GM21381 (cell line): ENCODE data around the gene EMB.
"Not testable (repeated sequence)": the region's sequence is repeated elsewhere in the genome, so short reads cannot be mapped to it uniquely, and the experiment has no call there.

Experiments used
- ATAC-seq: cut with Tn5 transposase; IDR thresholded peaks from one replicate; pipeline ENCODE4 v1.9.1; 2021; ENCODE audit warnings: mild to moderate bottlenecking, moderate library complexity; ENCODE audit not compliant: unreplicated experiment

Gene EMB

DNA sequence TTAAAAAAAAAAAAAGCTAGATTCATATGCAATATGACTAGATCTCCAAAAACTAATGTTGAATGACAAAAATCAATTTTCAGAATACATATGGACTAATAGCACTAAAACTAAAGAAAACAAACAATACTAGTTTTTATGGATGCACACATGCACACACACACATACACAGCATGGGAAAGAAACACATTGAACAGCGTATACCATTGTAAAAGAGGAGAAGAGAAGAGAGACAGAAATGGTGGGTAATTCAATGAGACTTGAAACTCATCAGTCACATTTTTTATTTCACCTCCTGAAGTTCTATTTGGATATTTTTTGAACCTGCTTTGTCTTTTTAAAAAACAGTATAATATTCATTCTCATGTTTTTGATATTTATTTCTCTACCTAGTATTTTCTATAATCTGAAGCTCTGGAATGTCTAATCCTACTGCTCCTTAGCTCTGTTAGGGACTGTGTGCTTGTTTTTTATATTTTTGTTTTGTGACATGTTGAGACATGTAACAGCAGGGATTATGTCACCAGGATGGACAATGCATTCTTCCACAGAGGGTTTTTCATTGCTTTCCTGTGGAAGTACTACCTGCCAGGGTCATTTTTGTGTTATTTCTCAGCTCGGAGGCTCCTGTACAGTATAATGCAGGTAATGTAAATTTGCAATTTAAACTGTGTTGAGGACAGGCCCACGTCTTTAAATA, 17.8 kb downstream of the EMB start:
- not testable (repeated sequence) for ATAC-seq

DNA sequence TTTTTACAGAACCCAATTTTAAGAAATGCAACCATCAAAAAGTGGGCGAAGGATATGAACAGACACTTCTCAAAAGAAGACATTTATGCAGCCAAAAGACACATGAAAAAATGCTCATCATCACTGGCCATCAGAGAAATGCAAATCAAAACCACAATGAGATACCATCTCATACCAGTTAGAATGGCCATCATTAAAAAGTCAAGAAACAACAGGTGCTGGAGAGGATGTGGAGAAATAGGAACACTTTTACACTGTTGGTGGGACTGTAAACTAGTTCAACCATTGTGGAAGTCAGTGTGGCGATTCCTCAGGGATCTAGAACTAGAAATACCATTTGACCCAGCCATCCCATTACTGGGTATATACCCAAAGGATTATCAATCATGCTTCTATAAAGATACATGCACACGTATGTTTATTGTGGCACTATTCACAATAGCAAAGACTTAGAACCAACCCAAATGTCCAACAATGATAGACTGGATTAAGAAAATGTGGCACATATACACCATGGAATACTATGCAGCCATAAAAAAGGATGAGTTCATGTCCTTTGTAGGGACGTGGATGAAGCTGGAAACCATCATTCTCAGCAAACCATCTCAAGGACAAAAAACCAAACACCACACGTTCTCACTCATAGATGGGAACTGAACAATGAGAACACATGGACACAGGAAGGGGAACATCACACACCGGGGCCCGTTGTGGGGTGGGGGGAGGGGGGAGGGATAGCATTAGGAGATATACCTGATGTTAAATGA, 19.7 kb downstream of the EMB start:
- ATAC-seq: not testable (repeated sequence)

DNA sequence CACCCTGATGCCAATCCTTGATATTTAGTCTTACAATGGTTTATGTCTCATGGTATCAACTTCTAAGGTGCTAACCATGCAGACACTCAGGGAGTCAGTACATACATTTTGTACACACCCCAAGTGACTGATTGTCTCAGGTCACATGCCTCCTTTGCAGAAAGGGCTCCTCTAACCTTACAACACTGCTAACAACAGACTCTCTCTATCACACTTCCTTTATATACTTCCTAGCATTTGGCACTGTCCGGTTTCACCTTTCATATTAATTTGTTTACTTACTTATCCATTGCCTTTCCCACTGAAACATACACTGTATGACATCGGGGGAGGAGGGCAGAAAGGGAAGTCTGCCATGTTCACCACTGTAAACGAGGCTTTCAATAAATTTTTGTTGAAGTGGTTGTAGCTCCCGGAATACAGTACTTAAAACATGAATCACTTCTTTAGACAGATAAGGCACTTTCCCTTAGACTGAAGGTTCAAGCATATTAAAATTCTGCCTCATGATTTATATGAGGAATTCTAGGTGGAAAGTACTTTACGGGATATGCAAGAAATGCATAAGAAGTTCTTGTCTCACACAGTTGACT, 20.6 kb downstream of the EMB start:
- ATAC-seq: no peak

DNA sequence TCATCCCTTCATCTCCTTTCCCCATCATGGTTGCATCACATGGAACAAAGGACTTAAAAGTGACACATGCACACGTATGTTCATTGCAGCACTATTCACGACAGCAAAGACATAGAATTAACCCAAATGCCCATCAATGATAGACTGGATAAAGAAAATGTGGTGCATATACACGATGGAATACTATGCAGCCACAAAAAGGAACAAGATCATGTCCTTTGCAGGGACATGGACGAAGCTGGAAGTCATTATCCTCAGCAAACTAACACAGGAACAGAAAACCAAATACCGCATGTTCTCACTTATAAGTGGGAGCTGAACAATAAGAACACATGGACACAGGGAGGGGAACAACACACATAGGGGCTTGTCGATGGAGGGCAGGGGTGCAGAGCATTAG, 21.4 kb downstream of the EMB start:
- ATAC-seq: not testable (repeated sequence)

DNA sequence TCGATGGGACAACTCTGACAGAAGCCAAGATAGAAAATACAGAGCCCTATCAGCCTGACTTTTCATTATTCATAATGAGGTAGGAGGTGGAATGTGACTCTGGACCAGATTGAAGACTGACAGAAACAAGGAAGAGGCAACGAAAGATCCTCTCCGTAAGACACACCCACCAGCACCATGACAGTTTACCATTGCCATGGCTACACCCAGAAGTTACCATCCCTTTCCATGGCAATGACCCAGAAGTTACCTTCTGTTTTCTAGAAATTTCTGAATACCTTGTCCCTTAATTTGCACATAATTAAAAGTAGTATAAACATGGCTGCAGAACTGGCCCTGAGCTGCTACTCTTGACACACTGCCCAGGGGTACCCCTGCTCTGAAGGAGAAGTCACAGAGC, 24.5 kb downstream of the EMB start:
- ATAC-seq: not testable (repeated sequence)

DNA sequence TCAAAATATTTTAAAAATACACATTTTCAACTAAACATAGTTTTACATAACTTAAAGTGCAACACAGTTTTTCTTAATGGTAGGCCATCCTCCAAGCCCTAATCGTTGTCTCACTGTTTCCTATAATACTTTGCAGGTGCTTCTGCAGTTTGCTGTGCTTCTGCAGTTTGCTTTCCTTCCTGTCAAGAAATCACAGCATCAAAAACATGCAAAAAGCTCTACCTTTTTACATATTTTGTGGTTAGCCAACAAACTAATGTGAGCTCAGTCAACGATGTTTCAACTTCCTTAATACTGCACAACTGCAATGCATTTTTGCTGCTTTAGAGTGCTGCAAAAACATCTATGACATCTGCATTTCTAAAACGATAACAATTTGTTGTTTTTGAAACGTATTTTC, 25.2 kb downstream of the EMB start:
- peak; percentile 84 for ATAC-seq

DNA sequence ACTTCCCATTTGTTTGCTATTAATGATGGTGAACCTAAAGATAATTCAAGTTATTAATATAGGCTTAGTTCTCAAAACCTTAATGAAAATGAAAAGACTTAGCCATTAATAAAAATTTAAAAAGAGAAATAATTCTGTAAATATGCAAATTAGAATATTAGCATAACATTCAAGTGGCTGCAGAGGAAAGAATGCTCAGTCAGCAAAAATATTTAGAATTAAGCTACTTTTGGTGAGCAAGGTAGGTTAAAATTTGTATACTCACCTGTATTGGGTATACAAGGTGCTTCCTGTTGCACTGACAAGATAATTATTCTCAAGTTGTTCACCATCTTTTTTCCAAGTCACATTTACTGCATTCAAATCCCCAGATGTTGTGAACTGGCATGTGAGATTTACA, 30.2 kb downstream of the EMB start:
- ATAC-seq: not testable (repeated sequence)

DNA sequence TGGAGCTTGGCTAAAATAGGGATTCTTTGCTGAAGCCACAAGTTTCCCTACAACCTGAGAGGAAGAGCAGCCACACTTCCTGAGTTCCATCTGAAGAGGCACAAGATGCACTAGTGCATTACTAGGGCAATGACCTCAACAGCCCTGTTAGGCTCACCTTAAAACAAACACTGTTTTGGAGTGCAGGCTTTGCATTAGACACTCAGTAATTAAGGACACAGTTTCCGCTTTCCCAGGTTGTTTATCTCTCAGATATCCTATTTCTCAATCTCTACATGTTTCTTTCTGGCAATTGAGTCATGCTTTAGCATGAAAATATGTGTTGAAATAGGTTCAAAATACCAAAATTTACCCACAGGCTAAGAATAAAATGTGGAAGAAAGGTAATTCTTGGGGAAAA, 34.2 kb downstream of the EMB start:
- no peak for ATAC-seq

DNA sequence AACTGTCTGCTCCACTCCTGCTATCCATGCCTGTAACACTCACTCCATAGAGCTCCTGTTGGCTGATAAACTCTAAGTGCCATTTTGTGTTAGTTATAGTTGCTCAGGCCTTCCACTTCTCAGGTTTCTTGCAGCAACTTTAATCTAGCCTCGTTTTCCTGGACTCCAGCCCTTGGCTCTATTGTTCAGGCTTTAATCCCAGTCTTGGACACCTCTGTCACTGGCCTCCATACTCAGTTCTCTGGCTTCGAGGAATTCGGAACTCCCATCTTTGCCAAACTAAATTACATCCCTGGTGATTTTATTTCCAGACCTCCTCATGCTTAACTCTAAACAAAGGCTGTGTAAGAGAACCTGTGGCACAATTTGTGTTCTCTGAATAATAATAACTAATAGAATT, 39.8 kb downstream of the EMB start:
- no peak for ATAC-seq

DNA sequence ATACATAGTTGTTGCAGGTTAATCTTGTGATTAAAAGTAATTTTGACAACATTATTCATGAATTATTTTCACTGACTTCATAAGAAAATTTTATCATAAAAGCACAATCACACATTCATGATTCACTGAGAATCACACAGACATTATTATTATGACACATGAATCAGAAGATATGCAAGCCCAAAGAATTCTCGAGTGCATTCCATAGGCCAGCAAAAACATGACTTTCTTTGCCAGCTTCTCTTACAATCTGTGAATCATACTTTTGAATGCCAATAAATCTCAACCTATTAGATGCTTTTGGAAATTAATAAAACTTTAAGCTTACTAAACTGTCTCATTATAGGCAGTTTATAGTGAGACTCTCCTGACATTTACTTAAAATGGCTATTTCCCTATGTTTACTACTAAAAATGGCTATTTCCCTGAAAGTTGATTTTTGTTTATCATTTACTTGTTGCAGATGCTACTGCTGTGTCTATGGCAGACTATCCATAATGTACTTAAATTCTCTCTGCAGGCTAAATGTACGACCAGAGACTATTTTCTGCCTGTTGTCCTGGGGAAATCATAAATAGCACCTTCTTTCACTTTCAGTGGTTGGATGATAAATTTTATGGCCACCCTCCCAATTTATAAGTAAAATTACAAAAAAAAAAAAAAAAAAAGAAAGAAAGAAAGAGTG, 47.0 kb downstream of the EMB start:
- not testable (repeated sequence) for ATAC-seq

DNA sequence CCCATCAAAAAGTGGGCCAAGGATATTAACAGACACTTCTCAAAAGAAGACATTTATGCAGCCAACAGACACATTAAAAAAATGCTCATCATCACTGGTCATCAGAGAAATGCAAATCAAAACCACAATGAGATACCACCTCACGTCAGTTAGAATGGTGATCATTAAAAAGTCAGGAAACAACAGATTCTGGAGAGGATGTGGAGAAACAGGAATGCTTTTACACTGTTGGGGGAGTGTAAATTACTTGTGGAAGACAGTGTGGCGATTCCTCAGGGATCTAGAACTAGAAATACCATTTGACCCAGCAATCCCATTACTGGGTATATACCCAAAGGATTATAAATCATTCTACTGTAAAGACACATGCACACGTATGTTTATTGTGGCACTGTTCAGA, 48.8 kb downstream of the EMB start:
- ATAC-seq: not testable (repeated sequence)

DNA sequence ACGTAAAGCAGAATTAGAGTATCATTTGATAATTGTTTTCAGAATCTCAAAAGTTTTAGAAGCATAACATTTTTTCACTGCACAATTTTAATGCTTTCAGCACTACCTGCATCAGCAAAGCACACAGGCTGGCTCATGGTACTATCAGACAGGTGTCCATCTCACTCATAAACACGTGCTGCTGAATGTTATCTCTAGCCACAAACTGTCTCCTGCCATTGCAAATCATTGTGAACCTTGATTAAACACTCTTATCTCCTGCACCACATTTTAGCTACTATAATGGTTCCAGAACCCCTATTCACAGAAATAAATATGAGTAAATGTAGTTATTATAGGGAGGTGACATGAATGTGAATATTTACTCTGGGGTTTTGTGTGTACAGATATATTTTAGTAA, 56.7 kb downstream of the EMB start:
- not testable (repeated sequence) for ATAC-seq

DNA sequence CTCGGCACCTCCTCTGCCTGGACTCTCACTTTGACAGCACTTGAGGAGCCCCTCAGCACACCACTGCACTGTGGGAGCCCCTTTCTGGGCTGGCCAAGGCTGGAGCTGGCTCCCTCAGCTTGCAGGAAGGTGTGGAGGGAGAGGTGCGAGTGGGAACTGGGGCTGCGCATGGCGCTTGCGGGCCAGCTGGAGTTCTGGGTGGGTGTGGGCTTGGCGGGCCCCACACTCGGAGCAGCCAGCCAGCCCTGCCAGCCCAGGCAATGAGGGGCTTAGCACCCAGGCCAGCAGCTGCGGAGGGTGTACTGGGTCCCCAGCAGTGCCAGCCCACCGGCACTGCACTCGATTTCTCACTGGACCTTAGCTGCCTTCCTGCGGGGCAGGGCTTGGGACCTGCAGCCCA, 64.4 kb downstream of the EMB start:
- ATAC-seq: not testable (repeated sequence)

DNA sequence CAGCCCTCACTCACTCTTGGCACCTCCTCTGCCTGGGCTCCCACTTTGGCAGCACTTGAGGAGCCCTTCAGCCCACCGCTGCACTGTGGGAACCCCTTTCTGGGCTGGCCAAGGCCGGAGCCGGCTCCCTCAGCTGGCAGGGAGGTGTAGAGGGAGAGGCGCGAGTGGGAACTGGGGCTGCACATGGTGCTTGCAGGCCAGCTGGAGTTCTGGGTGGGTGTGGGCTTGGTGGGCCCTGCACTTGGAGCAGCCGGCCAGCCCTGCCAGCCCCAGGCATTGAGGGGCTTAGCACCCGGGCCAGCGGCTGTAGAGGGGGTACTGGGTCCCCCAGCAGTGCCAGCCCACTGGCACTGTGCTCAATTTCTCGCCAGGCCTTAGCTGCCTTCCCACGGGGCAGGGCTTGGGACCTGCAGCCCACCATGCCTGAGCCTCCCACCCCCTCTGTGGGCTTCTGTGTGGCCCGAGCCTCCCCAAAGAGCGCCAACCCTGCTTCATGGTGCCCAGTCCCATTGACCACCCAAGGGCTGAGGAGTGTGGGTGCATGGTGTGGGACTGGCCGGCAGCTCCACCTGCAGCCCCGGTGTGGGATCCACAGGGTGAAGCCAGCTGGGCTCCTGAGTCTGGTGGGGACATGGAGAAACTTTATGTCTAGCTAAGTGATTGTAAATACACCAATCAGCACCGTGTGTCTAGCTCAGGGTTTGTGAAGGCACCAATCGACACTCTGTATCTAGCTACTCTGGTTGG, 71.6 kb downstream of the EMB start:
- not testable (repeated sequence) for ATAC-seq

DNA sequence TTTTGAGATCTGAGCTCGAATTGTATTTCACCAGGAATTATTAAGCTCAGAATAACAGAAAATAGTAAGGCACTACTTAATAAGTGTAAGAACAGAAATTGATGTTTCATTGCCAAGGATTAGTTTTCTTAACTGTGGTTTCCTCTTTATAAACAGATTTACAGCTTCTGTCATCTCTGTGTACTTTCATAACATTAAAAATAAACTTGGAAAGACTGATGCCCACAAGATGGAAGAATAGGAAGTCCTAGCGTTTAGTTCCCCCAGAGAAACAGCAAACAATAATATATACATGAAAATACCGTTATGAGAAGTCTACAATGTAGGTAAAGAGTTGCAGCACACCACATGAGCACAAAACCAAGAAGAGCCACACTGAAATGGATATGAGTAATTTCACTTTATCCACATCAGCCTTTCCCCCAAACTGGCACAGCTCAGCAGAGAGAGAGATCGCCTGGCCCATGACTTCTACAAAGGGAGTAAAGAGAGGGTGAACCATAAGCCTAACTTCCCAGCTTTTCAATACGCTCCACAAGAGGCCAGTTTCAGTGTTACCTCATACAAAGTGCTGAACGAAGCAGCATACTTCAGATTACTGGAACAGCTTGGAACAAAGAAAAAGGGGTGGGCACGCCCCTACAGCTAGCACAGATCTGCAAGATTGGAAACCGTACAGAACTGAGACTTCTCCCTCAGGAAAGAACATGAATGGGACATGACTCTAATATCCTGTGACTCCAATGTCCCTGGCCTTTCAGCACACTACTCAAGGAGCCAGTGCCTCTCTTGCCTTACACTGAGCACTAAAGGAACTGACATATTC, 75.4 kb downstream of the EMB start:
- ATAC-seq: no peak

DNA sequence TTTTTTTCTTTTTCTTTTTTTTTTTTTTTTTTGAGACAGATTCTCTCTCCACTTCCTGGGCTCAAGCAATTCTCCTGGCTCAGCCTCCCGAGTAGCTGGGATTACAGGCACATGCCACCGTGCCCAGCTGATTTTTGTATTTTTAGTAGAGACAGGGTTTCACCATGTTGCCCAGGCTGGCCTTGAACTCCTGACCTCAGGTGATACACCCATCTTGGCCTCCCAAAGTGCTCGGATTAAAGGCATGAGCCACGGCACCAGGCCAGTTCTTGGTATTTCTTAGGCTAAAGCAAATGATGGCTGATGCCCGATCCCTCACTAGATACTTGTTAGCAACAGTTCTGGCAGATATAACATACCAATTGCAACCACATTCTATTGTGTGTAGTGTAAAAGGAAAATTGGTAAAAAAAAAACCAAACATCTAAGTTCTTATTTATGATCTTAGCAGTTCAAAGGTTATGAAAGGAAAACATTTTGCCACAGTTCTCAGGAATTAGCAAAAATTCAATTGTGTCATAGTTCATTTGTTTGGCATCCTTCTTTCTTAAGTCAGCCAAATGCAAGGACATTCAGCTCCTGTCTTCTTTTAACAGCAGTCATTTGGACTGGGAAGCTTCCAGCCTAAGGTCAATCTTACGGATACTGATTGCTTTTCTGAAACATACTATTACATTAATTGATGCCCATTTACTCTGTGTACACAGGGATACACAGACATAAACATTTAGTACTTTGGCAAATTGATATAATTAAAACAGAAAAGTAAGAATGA, 76.4 kb downstream of the EMB start:
- not testable (repeated sequence) for ATAC-seq

DNA sequence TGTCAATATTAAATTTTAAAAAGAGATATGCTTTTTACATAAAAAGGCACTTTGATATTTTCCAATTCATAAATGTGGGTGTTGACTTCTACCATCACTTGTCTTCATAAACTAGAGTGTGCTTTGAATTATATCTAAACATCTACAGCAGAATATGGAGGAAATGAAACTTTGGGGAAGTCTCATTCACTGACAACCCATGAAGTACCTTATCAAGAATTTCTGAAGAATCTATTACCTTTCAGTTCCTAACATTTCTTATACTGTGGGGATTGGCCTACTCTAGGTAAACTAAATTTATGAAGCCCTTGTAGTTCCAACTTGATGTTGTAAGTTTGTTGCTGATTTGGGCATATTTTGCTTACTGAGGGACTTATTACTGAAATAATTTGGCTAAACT, 81.9 kb downstream of the EMB start:
- no peak for ATAC-seq

DNA sequence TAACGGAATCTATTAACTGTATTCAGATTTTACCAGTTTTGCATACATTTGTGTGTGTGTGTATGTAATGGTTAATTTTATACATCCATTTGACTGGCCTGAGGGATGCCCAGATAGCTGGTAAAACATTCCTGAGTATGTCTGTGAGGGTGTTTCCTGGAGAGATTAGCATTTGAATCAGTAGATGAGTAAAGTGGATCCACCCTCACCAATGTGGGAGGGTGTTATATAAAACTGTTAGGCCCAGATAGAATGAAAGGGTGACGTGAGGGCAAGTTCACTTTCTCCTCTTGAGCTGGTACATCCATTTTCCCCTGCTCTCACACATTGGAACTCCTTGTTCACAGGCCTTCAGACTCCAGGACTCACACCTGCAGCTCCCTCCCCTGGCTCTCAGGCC, 88.7 kb downstream of the EMB start:
- ATAC-seq: no peak
